ENCODE measurements around the gene ZNF304.

Gene ZNF304

DNA sequence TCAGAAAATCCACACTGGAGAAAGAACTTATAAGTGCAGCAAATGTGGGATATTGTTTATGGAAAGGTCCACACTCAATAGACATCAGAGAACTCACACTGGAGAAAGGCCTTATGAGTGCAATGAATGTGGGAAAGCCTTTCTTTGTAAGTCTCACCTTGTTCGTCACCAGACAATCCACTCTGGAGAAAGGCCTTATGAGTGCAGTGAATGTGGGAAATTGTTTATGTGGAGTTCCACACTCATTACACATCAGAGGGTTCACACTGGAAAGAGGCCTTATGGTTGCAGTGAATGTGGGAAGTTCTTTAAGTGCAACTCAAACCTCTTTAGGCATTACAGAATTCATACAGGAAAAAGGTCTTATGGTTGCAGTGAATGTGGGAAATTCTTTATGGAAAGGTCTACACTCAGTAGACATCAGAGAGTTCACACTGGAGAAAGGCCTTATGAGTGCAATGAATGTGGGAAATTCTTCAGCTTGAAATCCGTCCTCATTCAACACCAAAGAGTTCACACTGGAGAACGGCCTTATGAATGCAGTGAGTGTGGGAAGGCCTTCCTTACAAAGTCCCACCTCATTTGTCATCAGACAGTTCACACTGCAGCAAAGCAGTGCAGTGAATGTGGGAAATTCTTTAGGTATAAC lies 26.6 kb downstream of the ZNF304 start:
- no peak overlapping the region for H3K27ac Mint-ChIP-seq
- peaks cover 69% of the 10 kb centered on the region for H3K9me3 Mint-ChIP-seq
- H3K4me3 Mint-ChIP-seq: no peak overlapping the region
- DNase-seq: no peak
- no peaks in the 10 kb centered on the region for H3K27me3 Mint-ChIP-seq
- H3K4me1 Mint-ChIP-seq (ENCODE audit: low read depth): no peaks in the 10 kb centered on the region
- peaks cover 80% of the 10 kb centered on the region for H3K36me3 Mint-ChIP-seq (ENCODE audit: low read depth)

DNA sequence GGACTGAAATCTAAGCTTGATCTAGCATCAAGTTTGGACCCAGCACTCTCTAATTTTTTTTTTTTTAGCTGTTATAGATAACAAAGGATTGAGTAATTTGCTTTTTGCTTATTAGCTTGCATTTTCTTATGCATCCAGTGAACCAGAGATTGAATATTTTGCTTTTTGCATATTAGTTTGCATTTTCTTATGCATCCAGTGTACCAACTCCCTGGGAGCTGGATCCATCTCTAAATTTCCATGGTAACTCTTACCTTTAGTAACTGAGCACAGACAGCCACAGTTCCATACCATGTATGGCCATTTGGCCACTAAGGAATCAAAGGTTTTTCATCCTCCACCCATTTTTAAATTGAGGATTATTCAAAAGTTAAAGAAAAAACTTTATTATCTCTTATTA lies 29.9 kb downstream of the ZNF304 start:
- H3K4me3 Mint-ChIP-seq: no peak overlapping the region
- peaks cover 56% of the 10 kb centered on the region for H3K9me3 Mint-ChIP-seq
- H3K27ac Mint-ChIP-seq: no peak overlapping the region
- no peaks in the 10 kb centered on the region for H3K4me1 Mint-ChIP-seq (ENCODE audit: low read depth)
- peaks cover 3% of the 10 kb centered on the region for H3K27me3 Mint-ChIP-seq
- DNase-seq: no peak
- H3K36me3 Mint-ChIP-seq (ENCODE audit: low read depth): peaks cover 49% of the 10 kb centered on the region

DNA sequence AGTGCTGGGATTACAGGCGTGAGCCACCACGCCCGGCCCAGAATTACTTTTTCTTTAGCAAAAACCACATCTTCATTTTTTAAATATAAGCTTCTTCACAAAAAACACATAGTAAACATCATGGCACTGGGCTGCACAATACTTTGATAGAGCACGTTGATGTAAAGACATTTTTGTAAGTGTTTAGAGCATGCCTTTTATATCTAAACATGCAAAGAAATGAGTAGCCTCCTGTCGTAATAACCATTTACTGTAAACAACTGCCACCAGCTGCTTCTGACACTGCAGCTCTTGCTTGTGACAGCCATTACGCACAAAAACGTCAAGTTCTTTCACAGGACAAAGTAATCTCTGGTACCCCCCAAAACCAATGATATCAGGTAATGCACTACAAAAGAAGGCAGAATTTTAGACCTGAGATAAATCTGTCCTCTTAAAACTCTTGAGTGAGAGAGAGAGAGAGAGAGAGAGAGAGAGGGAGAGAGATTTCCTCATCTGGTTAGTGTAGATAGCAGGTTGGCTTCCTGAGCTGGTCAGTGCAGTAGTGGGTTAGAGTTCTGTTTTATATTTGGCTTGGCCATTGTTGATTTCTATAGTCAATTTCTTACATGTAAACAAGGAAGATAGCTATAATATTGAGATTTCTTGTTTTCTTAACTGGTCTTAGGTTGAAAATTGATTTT lies 31.9 kb downstream of the ZNF304 start:
- Mint-ChIP-seq H3K4me3 (no peak overlapping the region), H3K4me1 (ENCODE audit: low read depth) (no peaks in the 10 kb centered on the region), H3K27ac (no peak overlapping the region), H3K36me3 (ENCODE audit: low read depth) (peaks cover 29% of the 10 kb centered on the region), H3K9me3 (peaks cover 56% of the 10 kb centered on the region), H3K27me3 (peaks cover 3% of the 10 kb centered on the region)
- no peak for DNase-seq

DNA sequence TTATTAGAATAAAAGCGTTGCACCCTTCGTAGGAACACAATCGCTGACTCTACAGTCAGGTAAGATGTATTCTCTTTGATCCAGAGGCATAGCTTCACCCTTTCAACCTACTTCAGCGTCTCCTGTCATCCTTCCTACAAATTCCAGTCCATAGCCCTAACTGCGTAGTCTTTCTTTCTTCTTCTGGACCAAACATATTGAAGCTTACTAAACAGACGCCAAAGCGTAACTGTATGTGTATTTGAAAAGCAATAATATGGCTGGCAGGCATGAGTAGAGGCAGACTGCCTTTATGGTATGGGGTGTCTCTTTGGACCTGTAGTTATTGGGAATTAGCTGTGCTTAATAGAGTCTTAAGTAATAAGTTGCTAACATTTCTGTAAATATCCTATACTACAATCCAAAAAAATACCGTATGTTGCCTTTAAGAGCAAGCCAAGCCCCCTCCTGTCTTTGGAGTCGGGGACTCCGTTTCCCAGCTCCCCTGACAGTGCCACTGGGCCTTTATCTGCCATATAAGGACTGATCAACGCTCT lies 38.2 kb downstream of the ZNF304 start:
- H3K36me3 Mint-ChIP-seq (ENCODE audit: low read depth): peaks cover 58% of the 10 kb centered on the region
- H3K27me3 Mint-ChIP-seq: no peaks in the 10 kb centered on the region
- peak overlapping the region; percentile 86 for H3K4me3 Mint-ChIP-seq
- H3K4me1 Mint-ChIP-seq (ENCODE audit: low read depth): peaks cover 35% of the 10 kb centered on the region
- DNase-seq: no peak
- peak overlapping the region; percentile 97 for H3K27ac Mint-ChIP-seq
- H3K9me3 Mint-ChIP-seq: peaks cover 47% of the 10 kb centered on the region

DNA sequence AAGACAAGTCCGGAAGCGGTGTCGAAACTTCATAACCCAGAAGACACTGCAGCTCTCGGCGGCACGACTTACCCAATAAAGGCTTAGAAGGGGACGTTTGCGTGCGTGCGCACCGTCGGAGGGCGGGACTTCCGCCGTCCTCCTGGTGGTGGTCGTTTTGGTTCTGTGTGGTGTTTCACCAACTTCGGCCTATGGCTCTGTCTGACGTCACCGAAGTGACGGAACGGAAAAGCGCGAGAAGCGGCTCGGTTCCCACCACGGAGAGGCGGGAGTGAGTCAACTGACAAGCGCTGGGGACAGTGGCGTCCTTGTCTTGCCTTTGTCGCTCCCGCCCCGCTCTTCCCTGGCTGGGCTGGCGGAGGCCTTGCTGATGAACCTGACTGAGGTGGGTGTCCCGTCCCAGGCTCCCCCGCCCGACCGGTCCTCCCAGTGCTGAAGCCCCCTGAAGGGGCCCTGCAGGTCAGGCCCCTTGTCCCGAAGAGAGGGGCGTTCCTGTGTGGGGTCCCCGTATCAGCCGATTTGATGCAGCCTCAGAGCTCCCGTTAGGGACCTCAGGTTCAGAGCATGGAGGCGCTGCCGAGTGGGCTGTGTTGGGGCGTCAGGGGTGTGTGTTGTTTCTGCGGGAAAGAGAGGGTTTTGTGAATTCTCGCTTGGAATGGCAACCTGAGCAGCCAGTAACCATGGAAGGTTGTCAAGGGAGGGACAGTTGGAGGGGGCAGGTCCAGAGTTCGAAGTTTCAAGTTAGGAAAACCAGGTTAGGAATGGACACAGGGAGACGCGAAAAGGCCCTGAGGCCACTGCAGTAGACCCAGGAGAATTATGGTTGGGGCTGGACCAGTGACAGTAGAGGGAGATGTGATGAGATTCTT lies 38.9 kb downstream of the ZNF304 start, which contains the start of gene ZNF548:
ZNF548 (plus strand) TSS at position 125 of the 869 bp plus-strand sequence; CDS start at position 371, 246 bp downstream.
- Mint-ChIP-seq H3K4me3 (peak within 1 kb of the TSS; percentile 86), H3K9me3 (peaks cover 54% of the 10 kb centered on the region), H3K27ac (peak within 1 kb of the TSS; percentile 97), H3K4me1 (ENCODE audit: low read depth) (peaks cover 39% of the 10 kb centered on the region), H3K36me3 (ENCODE audit: low read depth) (peaks cover 65% of the 10 kb centered on the region), H3K27me3 (no peaks in the 10 kb centered on the region)
- peak; percentile 98 for DNase-seq

DNA sequence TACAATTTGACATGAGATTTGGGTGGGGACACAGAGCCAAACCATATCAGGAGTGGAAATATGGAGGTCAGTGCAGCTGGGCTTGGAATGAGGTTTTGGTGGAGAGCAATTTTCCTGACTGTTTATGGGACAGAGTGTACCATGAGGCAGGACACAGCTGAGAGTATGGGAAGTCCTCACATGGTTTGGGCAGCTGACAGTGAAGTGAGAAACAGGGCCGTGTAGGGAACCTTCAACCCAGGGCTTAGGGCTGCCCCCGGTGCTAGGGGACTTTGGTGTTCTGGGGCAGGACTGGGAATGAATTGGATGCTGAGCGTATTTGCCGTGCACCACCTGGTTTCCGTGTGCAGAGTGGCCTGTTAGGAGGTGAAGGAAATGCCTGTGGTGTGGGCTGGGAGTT lies 44.6 kb downstream of the ZNF304 start:
- H3K27ac Mint-ChIP-seq: no peak overlapping the region
- peaks cover 63% of the 10 kb centered on the region for H3K9me3 Mint-ChIP-seq
- H3K4me3 Mint-ChIP-seq: no peak overlapping the region
- H3K27me3 Mint-ChIP-seq: no peaks in the 10 kb centered on the region
- H3K36me3 Mint-ChIP-seq (ENCODE audit: low read depth): peaks cover 95% of the 10 kb centered on the region
- peaks cover 25% of the 10 kb centered on the region for H3K4me1 Mint-ChIP-seq (ENCODE audit: low read depth)
- no peak for DNase-seq

DNA sequence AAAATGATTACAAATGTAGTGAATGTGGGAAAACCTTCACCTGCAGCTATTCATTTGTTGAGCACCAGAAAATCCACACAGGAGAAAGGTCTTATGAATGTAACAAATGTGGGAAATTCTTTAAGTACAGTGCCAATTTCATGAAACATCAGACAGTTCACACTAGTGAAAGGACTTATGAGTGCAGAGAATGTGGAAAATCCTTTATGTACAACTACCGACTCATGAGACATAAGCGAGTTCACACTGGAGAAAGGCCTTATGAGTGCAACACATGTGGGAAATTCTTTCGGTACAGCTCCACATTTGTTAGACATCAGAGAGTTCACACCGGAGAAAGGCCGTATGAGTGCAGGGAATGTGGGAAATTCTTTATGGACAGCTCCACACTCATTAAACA lies 47.8 kb downstream of the ZNF304 start:
- Mint-ChIP-seq H3K27ac (no peak overlapping the region), H3K27me3 (no peaks in the 10 kb centered on the region), H3K4me1 (ENCODE audit: low read depth) (peaks cover 6% of the 10 kb centered on the region), H3K9me3 (peaks cover 66% of the 10 kb centered on the region), H3K36me3 (ENCODE audit: low read depth) (peaks cover 86% of the 10 kb centered on the region), H3K4me3 (no peak overlapping the region)
- no peak for DNase-seq

DNA sequence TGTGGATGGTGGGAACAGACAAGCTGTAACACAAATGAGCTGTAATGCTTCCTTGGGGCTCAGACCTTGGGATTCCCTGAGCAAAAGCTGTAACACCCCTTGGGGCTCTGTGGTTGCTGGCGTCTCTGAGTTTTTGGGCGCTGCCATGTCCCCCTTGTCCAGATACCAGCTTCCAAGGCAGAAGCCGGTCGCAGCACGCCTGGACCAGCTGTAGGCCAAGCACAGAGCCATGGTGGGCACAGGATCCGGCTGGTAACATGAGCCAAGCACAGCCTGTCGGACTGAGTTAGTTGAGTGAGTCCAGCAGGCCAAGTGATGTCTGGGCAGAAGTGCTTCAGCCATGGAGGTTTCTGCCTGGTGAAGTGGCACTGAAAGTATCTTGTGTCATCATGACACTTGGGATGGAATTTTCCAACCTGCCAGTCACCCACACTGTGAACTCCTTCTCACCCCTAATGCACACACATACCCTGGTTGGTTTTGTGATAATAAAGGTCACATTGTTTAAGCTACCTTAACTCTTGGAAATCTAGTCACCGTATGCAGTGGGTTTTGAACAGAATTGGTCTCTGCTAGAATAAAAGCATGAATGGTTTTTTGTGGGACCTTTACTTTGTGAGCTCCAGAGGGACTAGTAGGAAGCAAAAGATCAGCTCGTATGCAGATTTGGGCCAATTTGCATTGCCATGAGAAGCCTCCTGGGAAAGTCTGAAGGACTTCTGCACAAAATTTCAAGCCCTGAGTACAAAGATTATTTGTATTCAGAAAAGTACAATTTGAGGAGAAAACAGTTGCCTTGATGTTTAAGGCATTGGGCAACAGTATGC lies 52.9 kb downstream of the ZNF304 start:
- Mint-ChIP-seq H3K27ac (no peak overlapping the region), H3K27me3 (no peaks in the 10 kb centered on the region), H3K4me3 (no peak overlapping the region), H3K36me3 (ENCODE audit: low read depth) (peaks cover 35% of the 10 kb centered on the region), H3K4me1 (ENCODE audit: low read depth) (peaks cover 6% of the 10 kb centered on the region), H3K9me3 (peaks cover 21% of the 10 kb centered on the region)
- DNase-seq: no peak

DNA sequence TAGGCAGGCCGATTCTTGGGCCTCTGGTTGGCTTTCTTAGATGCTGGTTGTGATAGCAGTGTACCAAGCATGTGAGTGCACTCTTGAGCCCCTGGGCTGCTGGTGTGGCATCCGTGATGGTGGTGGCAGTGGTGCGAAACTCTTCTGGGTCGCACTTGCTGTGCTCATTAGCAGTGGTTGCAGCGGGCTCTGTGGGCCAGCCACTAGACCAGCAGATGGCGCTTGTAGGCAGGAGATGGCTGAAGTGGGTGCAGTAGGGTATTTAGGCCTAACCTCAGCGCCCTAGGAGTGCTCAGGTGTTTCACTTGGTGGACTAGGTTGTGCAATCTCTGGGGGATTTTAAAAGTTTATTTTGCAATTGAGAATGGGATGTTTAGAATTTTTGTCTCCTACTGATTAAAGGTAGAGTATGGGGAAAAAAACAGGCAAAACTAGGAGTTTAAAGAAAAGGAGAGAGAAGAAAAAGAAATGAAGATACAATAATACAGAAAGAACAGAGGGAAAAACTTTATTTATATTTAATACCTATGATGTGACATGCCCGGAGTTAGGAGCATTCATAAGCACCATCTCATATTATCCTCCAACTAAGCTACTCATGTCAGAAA lies 55.5 kb downstream of the ZNF304 start:
- Mint-ChIP-seq H3K9me3 (peaks cover 16% of the 10 kb centered on the region), H3K27me3 (no peaks in the 10 kb centered on the region), H3K4me1 (ENCODE audit: low read depth) (peaks cover 14% of the 10 kb centered on the region), H3K27ac (no peak overlapping the region), H3K4me3 (no peak overlapping the region), H3K36me3 (ENCODE audit: low read depth) (peaks cover 19% of the 10 kb centered on the region)
- peak; percentile 76 for DNase-seq

Data from activated T-cell treated with anti-CD3 and anti-CD28 coated beads, Interleukin-2, amount 50 U/mL, for 24 hours (primary cell).